K562 (cell line): ENCODE measurements around the gene LTBP4. TPM values are rescaled to one million over a fixed set of nuclear protein-coding genes. Genes with fewer than 3 reads are reported as not detected.
A peak's percentile ranks its signal among the peaks of the same experiment; 100 is the strongest.

Source experiments
- ATAC-seq: fragments of 200-7000 bp; cut with Tn5 transposase; 3 replicates; pipeline ENCODE4 v1.9.1; 2020; ENCODE audit warnings: moderate library complexity
- BruUV-seq: library from RNA; stranded (reverse); fragments of 400-500 nt; replicated peaks from 2 replicates; lab custom pipeline; 2021; lab: Mats Ljungman, UMichigan
- CTCF ChIA-PET: fragments of 300-600 bp; formaldehyde crosslinking; extraction: SDS; loops from one replicate; lab custom pipeline; 2021; ENCODE audit warnings: low intra/inter-chr PET ratio; lab: Yijun Ruan, JAX
- POLR2A ChIA-PET: fragments of 300-600, 350-650 bp; sonication (Branson Sonifier 250); formaldehyde crosslinking; extraction: SDS; loops from one replicate; lab custom pipeline; 2021; ENCODE audit warnings: antibody characterized with exemption, inconsistent platforms; lab: Yijun Ruan, JAX
- DNase-seq, 4 experiments: peaks; one replicate each; pipeline versions ENCODE4 v3.0.0 to v3.0.0-alpha.2; 2011 to 2018; ENCODE audit warnings: low spot score in 3 of 4, mixed read lengths in 3 of 4; ENCODE audit errors: extremely low read depth in 1 of 4
- FAIRE-seq: peaks from 2 replicates; lab custom pipeline; 2011; peaks lifted over from hg19 to GRCh38; lab: Jason Lieb, UNC
- H2AFZ ChIP-seq: 2 replicates; pipeline ENCODE4 v1.6.0; 2011; ENCODE audit warnings: low read depth, low read length, control low read depth, inconsistent platforms
- H3K27ac ChIP-seq: fragments of 200-600 bp; 3 replicates; pipeline ENCODE4 v1.8.0; 2011; ENCODE audit warnings: low read depth, mild to moderate bottlenecking, control low read depth, inconsistent platforms, low read length, moderate library complexity, mixed read lengths; ENCODE audit errors: extremely low read depth
- H3K27me3 ChIP-seq, 2 experiments: fragments of 300-600 bp in 1 of 2; 2 replicates in 1 of 2; 3 replicates in 1 of 2; pipeline versions ENCODE4 v1.6.0 to v1.8.0; 2011; ENCODE audit warnings: inconsistent platforms in 2 of 2, low read length in 2 of 2, mild to moderate bottlenecking in 1 of 2, mixed read lengths in 1 of 2, moderate library complexity in 1 of 2; ENCODE audit not compliant: control insufficient read depth in 2 of 2, insufficient read depth in 2 of 2
- H3K36me3 ChIP-seq: fragments of 300-600 bp; 3 replicates; pipeline ENCODE4 v1.8.0; 2011; ENCODE audit warnings: mild to moderate bottlenecking, low read length, inconsistent platforms; ENCODE audit not compliant: control insufficient read depth, insufficient read depth
- H3K4me1 ChIP-seq, 2 experiments: fragments of 200-600 bp in 1 of 2; replicated peaks in 1 of 2; 2 replicates in 1 of 2; 3 replicates in 1 of 2; pipeline versions ENCODE4 v1.5.1 to v1.8.0; 2011; ENCODE audit warnings: inconsistent platforms in 2 of 2, low read length in 2 of 2, mild to moderate bottlenecking in 1 of 2, mixed read lengths in 1 of 2, moderate library complexity in 1 of 2; ENCODE audit not compliant: control insufficient read depth in 2 of 2, insufficient read depth in 2 of 2
- H3K4me2 ChIP-seq: 2 replicates; pipeline ENCODE4 v1.6.1; 2011; ENCODE audit warnings: low read length, control low read depth, inconsistent platforms, mixed read lengths; ENCODE audit not compliant: insufficient read depth
- H3K4me3 ChIP-seq: fragments of 200-600 bp; sonication (generic), shearing (Covaris generic); 2 replicates; pipeline ENCODE4 v1.5.1; 2016; ENCODE audit warnings: control low read depth, inconsistent platforms
- H3K79me2 ChIP-seq: fragments of 200-600 bp; 3 replicates; pipeline ENCODE4 v1.8.0; 2011; ENCODE audit warnings: low read length, inconsistent platforms; ENCODE audit not compliant: control insufficient read depth, insufficient read depth
- H3K9ac ChIP-seq, 2 experiments: 2 replicates each; pipeline versions ENCODE4 v1.6.0 to v1.6.1; 2011; ENCODE audit warnings: low read depth in 2 of 2, low read length in 2 of 2, control low read depth in 1 of 2, inconsistent platforms in 1 of 2, mild to moderate bottlenecking in 1 of 2, mixed read lengths in 1 of 2; ENCODE audit not compliant: insufficient read depth in 1 of 2
- H3K9me1 ChIP-seq: one replicate; pipeline ENCODE4 v1.6.0; 2011; ENCODE audit warnings: inconsistent platforms, mild to moderate bottlenecking, low read length, moderate library complexity; ENCODE audit not compliant: control insufficient read depth, insufficient read depth
- H3K9me3 ChIP-seq: replicated peaks from 2 replicates; pipeline ENCODE4 v1.5.1; 2011; ENCODE audit warnings: low read depth, low read length, inconsistent platforms; ENCODE audit not compliant: control insufficient read depth, insufficient read depth
- H4K20me1 ChIP-seq: replicated peaks from 2 replicates; pipeline ENCODE4 v1.6.1; 2011; ENCODE audit warnings: low read length, inconsistent platforms, mixed read lengths; ENCODE audit not compliant: control insufficient read depth, insufficient read depth
- BRCA1 ChIP-seq, 2 experiments: fragments of 450-650 bp in 1 of 2; sonication (generic) in 1 of 2; formaldehyde crosslinking in 1 of 2; IDR thresholded peaks; 2 replicates each; pipeline versions ENCODE4 v1.5.0 to v1.6.1; 2017 to 2020; ENCODE audit warnings: mild to moderate bottlenecking in 1 of 2, missing genetic modification reagents in 1 of 2
- EGR1 ChIP-seq: fragments of 450-650 bp; conservative IDR thresholded peaks from 2 replicates; pipeline ENCODE4 v1.6.1; 2017; ENCODE audit warnings: mild to moderate bottlenecking
- KDM1A ChIP-seq, 2 experiments: fragments of 450-650 bp; IDR thresholded peaks; 2 replicates each; pipeline ENCODE4 v1.6.1; 2016; ENCODE audit warnings: mild to moderate bottlenecking in 2 of 2
- MBD2 ChIP-seq: sonication (generic); IDR thresholded peaks from 2 replicates; pipeline ENCODE4 v1.6.1; 2016; ENCODE audit warnings: low read depth, borderline replicate concordance
- MYNN ChIP-seq, 2 experiments: sonication (generic); formaldehyde crosslinking in 1 of 2; IDR thresholded peaks; 2 replicates each; pipeline versions ENCODE4 v1.5.0 to v1.6.1; 2016 to 2020; ENCODE audit warnings: antibody characterized with exemption in 1 of 2, missing genetic modification reagents in 1 of 2
- NRF1 ChIP-seq, 2 experiments: fragments of 450-650 bp; IDR thresholded peaks in 1 of 2; conservative IDR thresholded peaks in 1 of 2; 2 replicates each; pipeline ENCODE4 v1.6.1; 2014; ENCODE audit warnings: mild to moderate bottlenecking in 2 of 2
- PHB ChIP-seq: fragments of 250-450 bp; sonication (Bioruptor Pico); IDR thresholded peaks from 2 replicates; pipeline ENCODE4 v1.5.0; 2021
- POLR3G ChIP-seq: IDR thresholded peaks from 2 replicates; pipeline ENCODE4 v1.6.1; 2011; ENCODE audit not compliant: insufficient read length, insufficient replicate concordance; ENCODE audit errors: extremely low read depth
- SMAD4 ChIP-seq: fragments of 250-450 bp; sonication (Bioruptor Pico); conservative IDR thresholded peaks from 2 replicates; pipeline ENCODE4 v1.8.0; 2021; ENCODE audit warnings: inconsistent platforms, mild to moderate bottlenecking, moderate library complexity
- ZBTB33 ChIP-seq: sonication (generic); formaldehyde crosslinking; IDR thresholded peaks from 2 replicates; pipeline ENCODE4 v1.8.1; 2023; ENCODE audit warnings: mild to moderate bottlenecking, missing genetic modification reagents
- ZBTB9 ChIP-seq: fragments of 450-650 bp; formaldehyde crosslinking; IDR thresholded peaks from 2 replicates; pipeline ENCODE4 v1.4.0; 2020; ENCODE audit warnings: mild to moderate bottlenecking, moderate library complexity
- ZC3H8 ChIP-seq: fragments of 450-650 bp; IDR thresholded peaks from 2 replicates; pipeline ENCODE4 v1.6.1; 2017
- ZFP30 ChIP-seq: fragments of 250-450 bp; sonication (Bioruptor Pico); IDR thresholded peaks from 2 replicates; pipeline ENCODE4 v1.8.0; 2022; ENCODE audit warnings: moderate library complexity, mild to moderate bottlenecking, inconsistent platforms, borderline replicate concordance
- ZNF3 ChIP-seq: fragments of 250-450 bp; sonication (Bioruptor Pico); IDR thresholded peaks from 2 replicates; pipeline ENCODE4 v1.5.0; 2021; ENCODE audit warnings: mild to moderate bottlenecking, moderate library complexity
- WGBS: fragments of 100-300 bp; shearing (Covaris generic); methylation state at CpG from one replicate; pipeline ENCODE4 v1.1.6; 2016; ENCODE audit warnings: low coverage, mixed read lengths; ENCODE audit not compliant: insufficient coverage; ENCODE audit errors: missing lambda C conversion rate; 5-methylcytosine and 5-hydroxymethylcytosine counted together
- in situ Hi-C: fragments of 300-500 bp; cut with MboI; formaldehyde crosslinking; loops from 4 replicates; pipeline ENCODE4 v1.15.0; 2018; ENCODE audit warnings: inconsistent platforms, mixed read lengths
- intact Hi-C: fragments of 100-400 bp; cut with micrococcal nuclease; formaldehyde crosslinking; loops from 2 replicates; pipeline ENCODE4 v1.14.2; 2022
- polyA plus RNA-seq, 8 experiments: library from polyadenylated mRNA; depleted of rRNA in 4 of 8; stranded (reverse) in 5 of 8; unstranded in 3 of 8; fragments of >200 nt; fragmentation: Nextera tagmentation in 2 of 8; fragmentation: Illumina TruSeq in 1 of 8; extraction: Ambion mirVana in 2 of 8; extraction: Trizol in 1 of 8; gene quantifications; 2 replicates each; pipeline versions ENCODE4 v1.2.1 to v1.2.3, GENCODE V29; 2011 to 2014; ENCODE audit warnings: inconsistent platforms in 1 of 8, missing spikeins in 1 of 8
- total RNA-seq, 7 experiments: library from RNA; depleted of rRNA in 6 of 7; stranded (reverse); fragments of >200 nt in 6 of 7; fragmentation: Illumina TruSeq in 2 of 7; extraction: Trizol in 2 of 7; gene quantifications; 2 replicates each; pipeline versions ENCODE4 v1.2.1 to v1.2.3, GENCODE V29; 2011 to 2021; ENCODE audit warnings: low replicate concordance in 1 of 7

LTBP4 gene
- total and polyA plus RNA-seq, 9 of the 15 experiments (the other 6 are each of a cell fraction or from before 2014, with no cell fraction given), result 0.35 to 160 (median 31.6) TPM

GRCh38 chr19:40553885-40554857 is 47.0 kb upstream of the LTBP4 start:
- peak; percentile 33; the same call in 1 of the 3 replicates for ATAC-seq

More at GRCh38 chr19:40553885-40554857, 47.0 kb upstream of the LTBP4 start:
- Histone ChIP-seq H3K4me1 (peaks cover 3 to 21% of the 10 kb centered on the region in 2 experiments; a peak in 3 of 5 replicates), H3K4me3 (no peak overlapping the region), H3K4me2 (no peak overlapping the region), H3K9ac (no peak overlapping the region), H2AFZ (no peak overlapping the region), H3K79me2 (no peaks in the 10 kb centered on the region), H3K9me1 (no peaks in the 10 kb centered on the region), H3K27ac (no peak overlapping the region), H3K9me3 (no peaks in the 10 kb centered on the region), H3K27me3 (peaks cover 3 to 38% of the 10 kb centered on the region in 2 experiments), H3K36me3 (no peaks in the 10 kb centered on the region), H4K20me1 (no peaks in the 10 kb centered on the region)
- ChIA-PET CTCF (no interaction called here), POLR2A (interaction anchor here (0.6 kb wide), 1 partner anchor 15 kb away, joined by 3 read pairs; no protein-coding TSS in a partner anchor)
- 32% methylated on average over 61 of the region's 69 CpGs for WGBS
- BruUV-seq, result no TSS peak
- FAIRE-seq, result no peak
- in situ Hi-C loops (no loop called here), intact Hi-C loops (no loop called here)
- no peak for DNase-seq
- TF ChIP-seq MBD2 (no peak), ZBTB9 (CRISPR knock-in tag) (no peak), ZFP30 (CRISPR knock-in tag) (no peak), PHB (no peak), ZC3H8 (no peak), ZBTB33 (peak; percentile 82), MYNN (IDR thresholded peaks at IDR 0.05) (no peak), MYNN (CRISPR knock-in tag; IDR thresholded peaks at IDR 0.05) (no peak), SMAD4 (CRISPR knock-in tag) (no peak), EGR1 (no peak), BRCA1 (IDR thresholded peaks at IDR 0.05) (no peak), BRCA1 (CRISPR knock-in tag; IDR thresholded peaks at IDR 0.05) (no peak), NRF1 (conservative IDR thresholded peaks at IDR 0.05 in 1 of 2, IDR thresholded peaks at IDR 0.05 in 1 of 2) (peak; percentile 59 to 61), ZNF3 (CRISPR knock-in tag) (no peak), KDM1A (IDR thresholded peaks at IDR 0.05) (no peak), POLR3G (no peak)
